ENCODE measurements around the gene ME3.

DNA sequence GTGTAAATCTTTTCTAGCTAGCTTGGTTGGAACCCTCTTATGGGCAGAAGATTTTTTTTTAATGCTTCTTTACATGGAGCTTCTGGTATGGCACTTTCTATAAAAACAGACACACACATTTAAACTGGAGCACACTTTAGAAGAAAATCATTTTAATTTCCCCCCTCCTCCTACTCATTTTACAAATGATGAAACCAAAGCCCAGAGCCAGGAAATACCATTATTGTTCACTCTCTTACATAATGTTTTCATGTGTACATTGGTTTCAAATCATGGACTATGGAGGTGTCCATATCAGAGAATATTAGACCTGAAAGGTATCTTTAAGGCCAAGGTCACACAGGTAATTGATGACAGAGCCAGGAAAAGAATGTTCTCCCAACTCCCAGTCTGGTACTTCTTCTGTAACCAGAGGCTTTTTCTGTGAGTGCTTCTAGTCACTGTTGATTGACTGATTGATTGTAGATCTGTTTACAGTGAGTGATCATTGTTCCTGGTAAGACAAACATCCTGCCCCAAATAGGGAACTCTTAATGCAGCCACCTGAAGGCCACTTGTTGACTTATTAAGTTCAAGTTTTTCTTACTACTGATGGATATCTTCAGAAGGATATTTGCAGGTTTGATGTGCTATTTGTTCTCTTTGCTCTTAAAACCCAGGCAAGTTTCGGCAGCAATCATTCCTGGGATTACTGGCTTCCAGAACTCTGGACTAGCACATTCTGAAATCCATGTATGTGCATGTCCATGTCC, 26.8 kb upstream of the ME3 start:
- TF ChIP-seq, protein P1, sequence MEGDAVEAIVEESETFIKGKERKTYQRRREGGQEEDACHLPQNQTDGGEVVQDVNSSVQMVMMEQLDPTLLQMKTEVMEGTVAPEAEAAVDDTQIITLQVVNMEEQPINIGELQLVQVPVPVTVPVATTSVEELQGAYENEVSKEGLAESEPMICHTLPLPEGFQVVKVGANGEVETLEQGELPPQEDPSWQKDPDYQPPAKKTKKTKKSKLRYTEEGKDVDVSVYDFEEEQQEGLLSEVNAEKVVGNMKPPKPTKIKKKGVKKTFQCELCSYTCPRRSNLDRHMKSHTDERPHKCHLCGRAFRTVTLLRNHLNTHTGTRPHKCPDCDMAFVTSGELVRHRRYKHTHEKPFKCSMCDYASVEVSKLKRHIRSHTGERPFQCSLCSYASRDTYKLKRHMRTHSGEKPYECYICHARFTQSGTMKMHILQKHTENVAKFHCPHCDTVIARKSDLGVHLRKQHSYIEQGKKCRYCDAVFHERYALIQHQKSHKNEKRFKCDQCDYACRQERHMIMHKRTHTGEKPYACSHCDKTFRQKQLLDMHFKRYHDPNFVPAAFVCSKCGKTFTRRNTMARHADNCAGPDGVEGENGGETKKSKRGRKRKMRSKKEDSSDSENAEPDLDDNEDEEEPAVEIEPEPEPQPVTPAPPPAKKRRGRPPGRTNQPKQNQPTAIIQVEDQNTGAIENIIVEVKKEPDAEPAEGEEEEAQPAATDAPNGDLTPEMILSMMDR (optimal IDR thresholded peaks at IDR 0.05 in 1 of 3, IDR thresholded peaks at IDR 0.05 in 1 of 3, conservative IDR thresholded peaks at IDR 0.05 in 1 of 3; ENCODE audit: extremely low read depth in 1 of 3, insufficient read depth in 2 of 3, low read length in 3 of 3): no peak
- no peak for TF ChIP-seq EZH2 (IDR thresholded peaks at IDR 0.05; ENCODE audit: low read length)
